ENCODE measurements around the gene PGM1.

PGM1 gene

GRCh38 chr1:63641615-63642014 lies 48.4 kb downstream of the PGM1 start:
- in situ Hi-C loops (cut with HindIII; ENCODE audit: low pct_ligation_motif_present, low sequenced_read_pairs) = no loop called here

GRCh38 chr1:63642901-63643300 lies 49.7 kb downstream of the PGM1 start:
- H3K27me3 ChIP-seq (replicated peaks) = no peaks in the 10 kb centered on the region
- TF ChIP-seq CTCF (IDR thresholded peaks at IDR 0.05; ENCODE audit: low read depth, low read length, missing control alignments) = no peak
- no peak overlapping the region for H3K27ac ChIP-seq
- in situ Hi-C loops (cut with HindIII; ENCODE audit: low pct_ligation_motif_present, low sequenced_read_pairs) = no loop called here
- no peak for DNase-seq
- no peaks in the 10 kb centered on the region for H3K36me3 ChIP-seq (replicated peaks)
- no peak overlapping the region for H3K4me3 ChIP-seq (ENCODE audit: low read depth, low read length)

More at GRCh38 chr1:63641615-63642014, 48.4 kb downstream of the PGM1 start:
- no peaks in the 10 kb centered on the region for H3K36me3 ChIP-seq (replicated peaks)
- TF ChIP-seq CTCF (IDR thresholded peaks at IDR 0.05; ENCODE audit: low read depth, low read length, missing control alignments) = no peak
- H3K27ac ChIP-seq = no peak overlapping the region
- H3K4me3 ChIP-seq (ENCODE audit: low read depth, low read length) = no peak overlapping the region
- H3K27me3 ChIP-seq (replicated peaks) = no peaks in the 10 kb centered on the region
- DNase-seq = no peak

- TF ChIP-seq CTCF (IDR thresholded peaks at IDR 0.05; ENCODE audit: low read depth, low read length, missing control alignments) = no peak
- no peak for DNase-seq
- Histone ChIP-seq H3K36me3 (replicated peaks) (no peaks in the 10 kb centered on the region), H3K27ac (no peak overlapping the region), H3K4me3 (ENCODE audit: low read depth, low read length) (no peak overlapping the region), H3K27me3 (replicated peaks) (no peaks in the 10 kb centered on the region)
- in situ Hi-C loops (cut with HindIII; ENCODE audit: low pct_ligation_motif_present, low sequenced_read_pairs) = no loop called here
Measured at GRCh38 chr1:63643517-63643916, 50.3 kb downstream of the PGM1 start.

GRCh38 chr1:63643926-63644325 lies 50.7 kb downstream of the PGM1 start:
- no peak for TF ChIP-seq CTCF (IDR thresholded peaks at IDR 0.05; ENCODE audit: low read depth, low read length, missing control alignments)
- H3K27ac ChIP-seq = no peak overlapping the region
- no peak overlapping the region for H3K4me3 ChIP-seq (ENCODE audit: low read depth, low read length)
- no peaks in the 10 kb centered on the region for H3K27me3 ChIP-seq (replicated peaks)
- no peak for DNase-seq
- H3K36me3 ChIP-seq (replicated peaks) = no peaks in the 10 kb centered on the region
- in situ Hi-C loops (cut with HindIII; ENCODE audit: low pct_ligation_motif_present, low sequenced_read_pairs) = no loop called here

GRCh38 chr1:63645317-63645716 lies 52.1 kb downstream of the PGM1 start:
- in situ Hi-C loops (cut with HindIII; ENCODE audit: low pct_ligation_motif_present, low sequenced_read_pairs) = no loop called here

More at GRCh38 chr1:63645317-63645716, 52.1 kb downstream of the PGM1 start:
- Histone ChIP-seq H3K4me3 (ENCODE audit: low read depth, low read length) (no peak overlapping the region), H3K36me3 (replicated peaks) (no peaks in the 10 kb centered on the region), H3K27me3 (replicated peaks) (no peaks in the 10 kb centered on the region), H3K27ac (no peak overlapping the region)
- no peak for DNase-seq
- no peak for TF ChIP-seq CTCF (IDR thresholded peaks at IDR 0.05; ENCODE audit: low read depth, low read length, missing control alignments)

Data from brain microvascular endothelial cell (primary cell).